Colonic mucosa (tissue), 4 donors: ENCODE results near the gene FBXO2. TPM values are rescaled to one million over a fixed set of nuclear protein-coding genes. Genes with fewer than 3 reads are reported as not detected.

ENCODE experiments used
- DNase-seq: peaks from one replicate; pipeline ENCODE4 v3.0.0-alpha.2; 2020
- H3K27ac ChIP-seq: fragments of 200-600 bp; one replicate; pipeline ENCODE4 v1.8.0; 2021
- H3K27me3 ChIP-seq: fragments of 200-600 bp; one replicate; pipeline ENCODE4 v1.8.0; 2021
- H3K36me3 ChIP-seq: fragments of 200-600 bp; one replicate; pipeline ENCODE4 v1.8.0; 2021
- H3K4me1 ChIP-seq: fragments of 200-600 bp; one replicate; pipeline ENCODE4 v1.8.0; 2021; ENCODE audit warnings: mild to moderate bottlenecking
- H3K4me3 ChIP-seq: fragments of 200-600 bp; one replicate; pipeline ENCODE4 v1.8.0; 2021
- H3K9ac ChIP-seq, 2 donors: one replicate each; pipeline ENCODE4 v1.7.0; 2013; ENCODE audit warnings: control low read depth in 2 of 2, low read depth in 2 of 2, low read length in 2 of 2
- H3K9me3 ChIP-seq: fragments of 200-600 bp; one replicate; pipeline ENCODE4 v1.8.0; 2021
- CTCF ChIP-seq: fragments of 200-600 bp; IDR thresholded peaks from one replicate; pipeline ENCODE4 v1.8.0; 2022; ENCODE audit warnings: antibody characterized with exemption, mild to moderate bottlenecking
- intact Hi-C: fragments of 100-400 bp; cut with DNase I; formaldehyde crosslinking; loops from one replicate; pipeline ENCODE4 v1.14.1; 2022
- total RNA-seq, 2 donors: library from RNA; stranded (reverse); fragmentation: NEBNext Ultra II Directional in 1 of 2; extraction: Animal tissue kit (Norgen Biotek cat#: 25700) in 1 of 2; gene quantifications; one replicate each; pipeline ENCODE4 v1.2.1, GENCODE V29; 2021
- donor health status: healthy.
- donor health status: DM: no; HTN: no; CAD: no.
- donor health status: DM: no; HTN: no; CAD: no.

The FBXO2 gene
- total RNA-seq, 2 donors from 2014 or later: 1.2 TPM

DNA sequence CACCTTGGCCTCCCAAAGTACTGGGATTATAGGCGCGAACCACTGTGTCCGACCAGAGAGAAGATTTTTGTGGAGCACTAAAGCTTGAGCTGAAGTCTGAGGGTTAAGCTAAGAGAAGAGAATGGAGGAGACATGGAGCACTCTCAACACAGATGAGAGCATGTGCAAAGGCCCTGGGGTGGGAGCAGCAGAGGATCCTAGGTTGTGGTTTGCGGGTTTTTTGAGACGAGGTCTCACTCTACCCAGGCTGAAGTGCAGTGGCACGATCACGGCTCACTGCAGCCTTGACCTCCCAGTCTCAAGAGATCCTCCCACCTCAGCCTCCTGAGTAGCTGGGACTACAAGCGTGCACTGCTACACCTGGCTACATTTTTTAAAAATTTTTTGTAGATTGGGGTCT lies 30.5 kb downstream of the FBXO2 start:
- H3K27me3 ChIP-seq: no peaks in the 10 kb centered on the region
- DNase-seq: no peak
- no peak overlapping the region for H3K27ac ChIP-seq
- no peak overlapping the region for H3K9ac ChIP-seq
- no peaks in the 10 kb centered on the region for H3K4me1 ChIP-seq
- intact Hi-C loops: no loop called here
- H3K36me3 ChIP-seq: no peaks in the 10 kb centered on the region
- no peak for TF ChIP-seq CTCF
- no peak overlapping the region for H3K4me3 ChIP-seq
- H3K9me3 ChIP-seq: no peaks in the 10 kb centered on the region

- Histone ChIP-seq H3K27ac (no peak overlapping the region), H3K9ac (no peak overlapping the region), H3K36me3 (no peaks in the 10 kb centered on the region), H3K4me3 (no peak overlapping the region), H3K4me1 (no peaks in the 10 kb centered on the region), H3K27me3 (no peaks in the 10 kb centered on the region), H3K9me3 (no peaks in the 10 kb centered on the region)
- no peak for TF ChIP-seq CTCF
- intact Hi-C loops: no loop called here
- no peak for DNase-seq
Observed at GRCh38 chr1:11622398-11622797, 31.8 kb downstream of the FBXO2 start.

DNA sequence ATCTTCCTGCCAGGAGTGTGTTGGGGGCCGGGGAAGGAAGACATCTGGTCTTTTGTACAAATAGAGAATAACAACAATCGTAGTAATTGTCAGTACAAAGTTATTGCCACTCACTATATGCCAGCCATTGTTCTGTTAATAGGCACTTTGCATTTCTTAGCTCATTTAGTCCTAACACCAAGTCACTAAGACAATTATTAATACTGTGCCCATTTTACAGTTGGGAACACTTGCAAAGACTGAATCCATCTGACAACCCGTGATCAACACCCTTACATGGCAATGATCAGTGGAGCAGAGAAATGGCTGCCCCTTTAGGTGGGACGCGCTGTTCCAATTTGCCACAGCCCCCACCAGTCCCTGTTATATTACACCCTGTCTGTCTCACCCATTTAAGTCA lies 33.3 kb downstream of the FBXO2 start:
- no peak overlapping the region for H3K27ac ChIP-seq
- H3K9me3 ChIP-seq: no peaks in the 10 kb centered on the region
- no peak overlapping the region for H3K4me3 ChIP-seq
- H3K27me3 ChIP-seq: no peaks in the 10 kb centered on the region
- no peak for DNase-seq
- H3K4me1 ChIP-seq: no peaks in the 10 kb centered on the region
- no peak for TF ChIP-seq CTCF
- no peak overlapping the region for H3K9ac ChIP-seq
- intact Hi-C loops: no loop called here
- H3K36me3 ChIP-seq: no peaks in the 10 kb centered on the region

DNA sequence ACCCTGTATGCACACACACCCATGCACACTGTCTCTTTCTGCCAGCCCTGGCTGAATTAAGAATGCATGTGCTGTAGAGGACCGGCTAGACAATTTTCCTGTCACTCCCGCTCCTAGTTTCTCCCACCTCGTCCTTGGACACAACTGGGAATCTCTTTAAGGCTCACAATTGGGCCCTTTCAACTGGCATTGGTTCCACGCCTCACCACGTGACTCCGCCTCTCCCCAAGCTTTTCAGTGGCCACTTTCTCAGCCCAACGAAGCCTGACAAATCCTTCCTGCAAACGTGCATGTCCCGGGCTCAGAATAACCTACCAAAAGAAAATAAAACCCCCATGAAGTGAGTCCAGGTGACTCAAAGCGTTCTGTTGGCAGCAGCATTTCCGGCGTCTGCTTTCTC lies 33.8 kb downstream of the FBXO2 start:
- Histone ChIP-seq H3K9ac (no peak overlapping the region), H3K27me3 (no peaks in the 10 kb centered on the region), H3K27ac (no peak overlapping the region), H3K4me1 (no peaks in the 10 kb centered on the region), H3K36me3 (no peaks in the 10 kb centered on the region), H3K4me3 (no peak overlapping the region), H3K9me3 (no peaks in the 10 kb centered on the region)
- intact Hi-C loops: no loop called here
- no peak for DNase-seq
- no peak for TF ChIP-seq CTCF

GRCh38 chr1:11617741-11618140 lies 36.5 kb downstream of the FBXO2 start:
- no peak overlapping the region for H3K4me3 ChIP-seq
- no peaks in the 10 kb centered on the region for H3K9me3 ChIP-seq
- H3K27ac ChIP-seq: no peak overlapping the region
- H3K36me3 ChIP-seq: no peaks in the 10 kb centered on the region
- H3K4me1 ChIP-seq: no peaks in the 10 kb centered on the region
- no peaks in the 10 kb centered on the region for H3K27me3 ChIP-seq
- intact Hi-C loops: no loop called here
- H3K9ac ChIP-seq: no peak overlapping the region
- TF ChIP-seq CTCF: no peak
- DNase-seq: no peak

DNA sequence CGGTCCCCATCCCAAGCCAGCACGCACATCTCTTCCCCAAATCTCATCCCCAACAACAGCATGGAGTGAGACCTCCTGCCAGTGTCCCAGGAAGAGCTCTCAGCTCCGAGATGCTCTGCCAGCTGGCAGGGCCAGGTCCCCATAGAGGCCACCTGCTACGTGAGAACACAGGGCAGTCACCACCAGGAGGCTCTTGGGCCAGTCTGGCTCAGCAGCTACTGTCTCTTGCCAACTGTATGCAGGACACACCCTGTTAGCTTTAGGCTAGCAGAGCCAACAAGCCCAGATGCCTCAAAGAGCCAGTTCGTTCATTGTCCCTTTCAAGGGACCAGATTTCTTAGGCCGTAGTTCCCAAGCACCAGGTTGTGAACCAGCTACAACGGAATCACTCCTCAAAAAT lies 36.9 kb downstream of the FBXO2 start:
- H3K27me3 ChIP-seq: no peaks in the 10 kb centered on the region
- no peak for TF ChIP-seq CTCF
- H3K9me3 ChIP-seq: no peaks in the 10 kb centered on the region
- no peak overlapping the region for H3K9ac ChIP-seq
- H3K27ac ChIP-seq: no peak overlapping the region
- no peak overlapping the region for H3K4me3 ChIP-seq
- no peaks in the 10 kb centered on the region for H3K36me3 ChIP-seq
- intact Hi-C loops: no loop called here
- no peaks in the 10 kb centered on the region for H3K4me1 ChIP-seq
- no peak for DNase-seq
